Astrocyte (in vitro differentiated cells and primary cell): ENCODE results near the gene ETFB.

Experiments used
- CTCF ChIP-seq: IDR thresholded peaks from 2 replicates; pipeline ENCODE4 v1.5.1; 2011; ENCODE audit warnings: low read depth, mild to moderate bottlenecking, inconsistent platforms, low read length, moderate library complexity; ENCODE audit not compliant: insufficient read depth
- EZH2 ChIP-seq: IDR thresholded peaks from 2 replicates; pipeline ENCODE4 v1.6.1; 2012; ENCODE audit warnings: mild to moderate bottlenecking, low read length, inconsistent platforms; ENCODE audit not compliant: insufficient read depth

- TF ChIP-seq CTCF (no peak), EZH2 (no peak)
Observed at GRCh38 chr19:51372021-51372648, 5.9 kb upstream of the ETFB start.
